Measurements from ENCODE around the gene GPR107. TPM values are rescaled to one million over a fixed set of nuclear protein-coding genes. Genes with fewer than 3 reads are reported as not detected.
A peak's percentile ranks its signal among the peaks of the same experiment; 100 is the strongest.

GPR107 gene
- total RNA-seq, 4 donors from 2014 or later: 24.6 to 41.8 (median 34.1) TPM

DNA sequence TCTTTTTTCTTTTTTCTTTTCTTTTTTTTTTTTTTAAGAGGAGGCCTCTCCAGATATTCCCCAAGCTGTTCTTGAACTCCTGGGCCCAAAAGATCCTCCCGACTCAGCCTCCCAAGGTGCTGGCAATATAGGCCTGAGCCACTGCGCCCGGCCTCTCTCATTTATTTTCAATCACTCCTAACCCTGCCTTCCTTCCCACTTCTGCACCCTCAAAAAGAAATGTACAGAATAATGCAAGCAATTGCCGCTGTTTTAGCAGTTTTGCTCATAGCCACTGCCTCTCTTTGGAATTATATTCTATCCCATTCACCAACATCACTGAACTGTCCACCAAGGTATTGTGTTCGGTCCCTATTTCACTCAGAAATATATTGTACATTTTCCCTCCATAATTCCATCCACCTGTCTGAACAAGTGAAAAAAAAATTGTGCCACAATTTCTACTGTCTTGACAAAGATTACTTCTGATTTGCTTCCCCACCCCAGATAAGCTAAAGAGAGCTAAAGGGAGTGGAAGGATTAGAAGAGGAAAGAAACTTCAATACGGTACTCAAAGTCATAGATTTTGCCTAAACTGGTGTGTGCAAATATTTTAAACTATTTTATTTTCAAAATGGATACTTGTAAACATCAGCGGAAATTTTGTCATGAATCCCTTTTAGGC, 12.6 kb upstream of the GPR107 start:
- Histone ChIP-seq H3K36me3 (no peaks in the 10 kb centered on the region), H3K9me3 (no peaks in the 10 kb centered on the region), H3K4me3 (peak overlapping the region; percentile 89), H3K4me1 (peaks cover 39% of the 10 kb centered on the region), H3K27ac (no peak overlapping the region), H3K27me3 (no peaks in the 10 kb centered on the region)
- no peak for DNase-seq (ENCODE audit: low spot score in 2 of 2)
- WGBS: 62% methylated on average over 7 of the region's 7 CpGs
- TF ChIP-seq POLR2AphosphoS5 (IDR thresholded peaks at IDR 0.05) (no peak), POLR2A (IDR thresholded peaks at IDR 0.05) (no peak), CTCF (IDR thresholded peaks at IDR 0.05) (no peak), EP300 (IDR thresholded peaks at IDR 0.05) (no peak)

DNA sequence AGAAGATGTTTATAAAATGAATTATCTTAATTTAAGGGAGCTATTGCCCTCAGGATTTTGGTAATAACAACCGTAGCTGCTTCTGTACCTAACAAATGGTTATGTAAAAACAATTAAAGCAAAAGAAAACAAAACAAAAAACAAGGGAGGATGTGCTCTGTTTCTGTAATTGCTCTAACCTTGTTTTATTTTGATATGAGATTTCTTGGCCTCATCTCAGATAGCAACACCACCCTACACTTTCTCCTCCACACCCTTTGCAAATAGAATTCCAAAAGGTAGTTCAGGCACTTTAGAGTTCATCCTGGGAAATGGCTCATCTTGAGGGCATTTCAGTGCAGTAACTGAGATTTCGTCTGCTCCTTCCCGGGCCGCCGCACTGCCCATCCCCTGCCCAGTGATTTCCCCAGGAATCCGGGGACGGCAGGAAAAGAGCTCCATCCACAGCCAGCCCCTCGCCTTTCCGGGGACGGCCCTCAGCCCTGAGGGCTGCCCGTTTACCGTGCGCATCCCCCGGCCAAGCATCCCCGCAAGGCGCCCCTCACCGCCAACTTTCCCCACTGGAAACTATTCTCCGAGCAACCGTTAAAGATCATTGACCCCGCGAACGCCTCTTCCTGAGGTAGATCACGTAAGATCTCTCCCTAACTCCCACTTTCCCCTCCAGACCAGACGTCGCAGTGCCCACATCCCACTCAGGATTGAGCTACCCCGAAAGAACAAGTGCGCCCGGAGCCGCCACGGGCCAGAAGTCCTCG, 11.9 kb upstream of the GPR107 start:
- under 1% methylated on average over 23 of the region's 31 CpGs for WGBS
- Histone ChIP-seq H3K4me3 (peak overlapping the region; percentile 89), H3K27me3 (no peaks in the 10 kb centered on the region), H3K4me1 (peaks cover 34% of the 10 kb centered on the region), H3K27ac (peak overlapping the region; percentile 93), H3K9me3 (no peaks in the 10 kb centered on the region), H3K36me3 (no peaks in the 10 kb centered on the region)
- peak in 1 of 2 donors; percentile 62 for DNase-seq (ENCODE audit: low spot score in 2 of 2)
- TF ChIP-seq POLR2AphosphoS5 (IDR thresholded peaks at IDR 0.05) (no peak), POLR2A (IDR thresholded peaks at IDR 0.05) (no peak), EP300 (IDR thresholded peaks at IDR 0.05) (no peak), CTCF (IDR thresholded peaks at IDR 0.05) (no peak)

- no peak for TF ChIP-seq CTCF (IDR thresholded peaks at IDR 0.05)
- no peak for TF ChIP-seq EP300 (IDR thresholded peaks at IDR 0.05)
- TF ChIP-seq POLR2AphosphoS5 (IDR thresholded peaks at IDR 0.05): no peak
- no peak for TF ChIP-seq POLR2A (IDR thresholded peaks at IDR 0.05)
- DNase-seq (ENCODE audit: low spot score in 2 of 2): peak in 1 of 2 donors; percentile 72
- WGBS: 0% methylated on average over 6 of the region's 68 CpGs
- no peaks in the 10 kb centered on the region for H3K27me3 ChIP-seq
- H3K9me3 ChIP-seq: no peaks in the 10 kb centered on the region
- peak overlapping the region; percentile 93 for H3K27ac ChIP-seq
- peaks cover 34% of the 10 kb centered on the region for H3K4me1 ChIP-seq
- no peaks in the 10 kb centered on the region for H3K36me3 ChIP-seq
- H3K4me3 ChIP-seq: peak overlapping the region; percentile 89
Measured at GRCh38 chr9:130042406-130042884, 11.3 kb upstream of the GPR107 start.

DNA sequence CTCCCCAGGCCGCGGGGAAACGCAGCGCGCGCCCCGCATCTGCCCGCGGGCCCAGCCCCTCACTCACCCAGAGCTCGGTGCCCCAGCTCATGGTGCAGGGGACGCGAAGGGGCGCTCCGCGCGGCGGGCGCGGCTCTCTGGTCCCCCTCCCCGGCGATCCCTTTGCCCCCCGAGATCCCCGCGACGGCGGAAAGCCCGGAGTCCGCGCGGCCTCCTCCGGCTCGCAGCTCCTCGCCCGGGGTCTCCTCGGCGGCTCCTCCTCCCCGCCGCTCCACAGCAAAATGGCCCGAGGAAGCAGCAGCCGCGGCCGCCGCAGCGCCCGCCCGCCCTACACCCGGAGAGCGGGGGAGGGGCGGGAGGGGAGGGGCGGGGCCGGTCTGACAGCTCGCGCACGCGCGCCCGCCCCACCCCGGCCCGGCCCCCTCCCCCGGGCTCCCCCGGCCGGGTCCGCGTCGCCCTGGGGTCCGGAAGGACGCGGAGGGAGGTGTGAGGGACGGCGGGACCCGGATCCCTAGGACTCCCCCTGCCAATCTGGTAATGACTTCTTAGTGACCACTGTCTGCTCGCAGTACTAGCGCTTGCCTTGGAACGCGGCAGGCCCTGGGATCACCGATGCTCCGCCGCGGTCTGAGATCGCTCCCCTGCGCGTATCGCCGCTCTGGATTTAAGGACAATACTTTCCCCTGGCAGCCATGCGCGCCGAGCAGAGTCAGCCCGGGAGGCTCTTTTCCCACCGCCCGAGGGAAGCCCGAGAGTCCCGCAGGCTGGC, 10.6 kb upstream of the GPR107 start, which contains the start of gene FNBP1:
Gene FNBP1, minus strand, starts transcription at position 305 of the 769 bp plus-strand sequence. Its CDS starts 214 bp downstream, at position 91.
- peaks cover 34% of the 10 kb centered on the region for H3K4me1 ChIP-seq
- no peaks in the 10 kb centered on the region for H3K9me3 ChIP-seq
- TF ChIP-seq EP300 (IDR thresholded peaks at IDR 0.05): no peak
- peak in 2 of 3 donors; percentile 17 to 49 for TF ChIP-seq POLR2AphosphoS5 (IDR thresholded peaks at IDR 0.05)
- TF ChIP-seq CTCF (IDR thresholded peaks at IDR 0.05): no peak
- peak in 1 of 2 donors; percentile 65 for TF ChIP-seq POLR2A (IDR thresholded peaks at IDR 0.05)
- no peaks in the 10 kb centered on the region for H3K27me3 ChIP-seq
- peak within 1 kb of the TSS; percentile 93 for H3K27ac ChIP-seq
- peak; percentile 76 to 89 for DNase-seq (ENCODE audit: low spot score in 2 of 2)
- H3K36me3 ChIP-seq: no peaks in the 10 kb centered on the region
- H3K4me3 ChIP-seq: peak within 1 kb of the TSS; percentile 89
- 0% methylated on average over 9 of the region's 92 CpGs for WGBS

Measured in suprapubic skin (tissue), 4 donors.